Measurements from ENCODE around the gene TTC39B. TPM values are rescaled to one million over a fixed set of nuclear protein-coding genes. Genes with fewer than 3 reads are reported as not detected.

The TTC39B gene
- total RNA-seq, 1 experiment from 2014 or later: 2.4 TPM

DNA sequence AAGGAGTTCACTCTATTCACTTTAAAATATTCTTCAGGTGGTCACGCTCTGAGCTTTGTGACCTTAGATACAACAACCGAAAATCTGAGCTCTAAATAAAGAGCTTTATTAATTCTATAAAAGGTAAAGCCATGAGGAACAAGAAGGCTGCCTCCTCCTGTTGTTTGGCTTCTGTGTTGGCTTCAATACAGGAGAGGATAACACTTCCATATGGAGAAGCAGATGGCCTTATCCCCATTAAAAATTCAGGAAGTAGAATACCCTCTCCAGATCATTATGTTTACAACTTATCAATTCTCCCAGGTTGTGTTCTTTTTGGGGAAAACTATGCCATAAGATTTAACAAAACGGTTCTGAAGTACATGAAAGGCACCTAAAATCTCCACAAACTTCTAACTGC, 128.4 kb downstream of the TTC39B start:
- DNase-seq (ENCODE audit: low read depth): no peak

DNA sequence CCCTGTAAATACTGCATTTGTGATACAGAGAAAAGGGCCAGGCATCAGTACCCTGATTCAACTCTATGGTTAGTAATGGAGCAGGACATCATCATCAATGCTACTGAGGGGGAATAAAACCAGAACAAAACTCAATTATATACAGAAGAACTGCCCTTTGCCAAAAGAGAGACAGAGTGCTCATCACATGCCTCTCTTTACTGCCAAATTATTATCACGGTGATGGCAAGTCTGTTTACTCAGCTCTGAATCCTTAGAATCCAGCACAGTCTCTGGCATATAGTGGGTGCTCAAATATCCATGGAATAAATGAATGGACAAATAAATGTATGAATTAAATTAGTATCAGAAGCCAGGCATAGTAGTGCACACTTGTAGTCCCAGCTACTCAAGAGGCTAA, 130.2 kb downstream of the TTC39B start:
- no peak for DNase-seq (ENCODE audit: low read depth)

DNA sequence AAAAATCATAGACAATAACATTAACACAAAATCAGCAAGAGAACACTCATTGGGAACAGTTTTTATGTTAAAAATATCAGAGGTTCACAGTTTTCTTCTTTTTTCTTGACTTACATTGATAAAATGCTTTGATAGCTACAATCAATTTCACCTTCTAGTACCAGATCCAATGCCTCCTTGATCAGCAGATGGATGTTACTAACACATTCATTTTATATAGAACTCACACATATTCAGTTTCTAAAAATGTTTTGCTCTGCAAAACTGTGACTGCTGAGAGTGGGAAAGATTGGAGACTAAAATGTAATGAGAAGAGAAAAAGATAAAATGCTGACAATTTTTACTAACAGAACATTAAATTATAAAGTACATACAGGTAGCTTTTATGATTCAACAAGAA, 143.1 kb downstream of the TTC39B start:
- DNase-seq (ENCODE audit: low read depth): no peak

DNA sequence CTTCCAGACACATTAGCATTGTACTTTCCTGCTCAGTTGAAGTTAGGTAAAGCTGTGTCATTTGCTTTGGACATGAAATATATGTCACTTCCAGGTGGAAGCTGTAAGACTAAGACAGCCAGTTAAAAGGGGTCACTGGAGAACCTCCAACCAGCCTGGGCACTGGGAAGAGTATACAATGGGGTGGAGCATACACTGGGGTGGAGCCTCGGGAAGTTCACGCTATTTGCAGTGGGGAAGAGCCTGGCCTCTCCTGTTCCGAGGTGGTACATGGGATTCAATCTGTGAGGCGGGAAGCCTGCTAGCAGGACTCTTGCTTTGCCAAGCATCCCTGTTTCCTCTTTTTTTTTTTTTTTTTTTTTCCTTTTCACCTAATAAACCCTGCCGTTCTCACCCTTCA, 145.3 kb downstream of the TTC39B start:
- no peak for DNase-seq (ENCODE audit: low read depth)

DNA sequence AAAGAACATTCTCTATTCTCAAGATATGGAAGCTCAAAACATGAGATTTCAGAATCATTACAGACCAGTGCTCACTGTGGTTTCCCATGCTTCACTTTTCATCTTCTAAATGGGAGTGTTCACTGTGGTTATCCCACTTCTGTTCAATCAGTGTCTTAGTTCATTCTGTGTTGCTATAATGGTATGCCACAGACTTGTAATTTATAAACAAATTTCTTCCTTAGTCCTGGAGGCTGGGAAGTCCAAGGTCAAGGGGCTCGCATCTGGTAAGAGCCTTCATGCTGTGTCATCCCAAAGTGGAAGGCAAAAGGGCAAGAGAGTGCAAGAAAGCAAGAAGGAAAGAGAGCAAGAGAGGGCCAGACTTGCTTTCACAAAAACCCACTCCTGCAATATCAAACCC, 146.3 kb downstream of the TTC39B start:
- DNase-seq (ENCODE audit: low read depth): no peak

DNA sequence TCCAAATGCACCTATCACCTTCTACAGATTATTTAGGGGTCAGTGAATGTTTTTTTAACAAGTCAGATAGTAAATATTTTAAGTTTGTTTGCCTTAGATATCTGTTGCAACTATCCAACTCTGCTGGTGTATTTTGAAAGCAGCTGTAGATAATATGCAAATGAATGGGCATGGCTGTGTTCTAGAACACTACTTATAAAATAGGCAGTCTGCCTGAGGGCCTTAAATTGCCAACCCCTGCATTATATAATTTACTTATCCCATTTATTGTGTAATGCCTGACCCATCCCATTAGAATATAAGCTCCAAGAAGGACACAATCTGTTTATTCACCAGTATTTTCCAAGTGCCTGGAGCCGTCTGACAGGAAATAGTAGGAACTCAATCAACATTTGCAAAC, 149.0 kb downstream of the TTC39B start:
- no peak for DNase-seq (ENCODE audit: low read depth)

DNA sequence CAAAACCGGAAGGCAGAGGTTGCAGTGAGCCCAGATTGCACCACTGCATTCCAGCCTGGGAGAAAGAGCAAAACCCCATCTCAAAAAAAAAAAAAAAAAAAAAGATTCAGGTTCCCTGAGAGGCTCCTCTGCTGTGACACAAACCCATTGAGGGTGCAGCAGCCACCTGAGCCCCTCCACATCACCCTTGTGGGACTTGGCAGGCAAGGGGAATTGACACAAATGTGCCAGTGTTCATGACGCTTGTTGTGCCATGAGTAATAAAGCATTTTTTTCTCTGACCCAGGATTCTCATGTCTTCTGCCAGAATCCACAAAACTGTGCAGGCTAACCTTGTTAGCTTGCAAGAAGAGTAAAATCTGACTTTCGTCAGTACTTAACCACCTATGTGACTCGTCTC, 149.6 kb downstream of the TTC39B start:
- DNase-seq (ENCODE audit: low read depth): no peak

DNA sequence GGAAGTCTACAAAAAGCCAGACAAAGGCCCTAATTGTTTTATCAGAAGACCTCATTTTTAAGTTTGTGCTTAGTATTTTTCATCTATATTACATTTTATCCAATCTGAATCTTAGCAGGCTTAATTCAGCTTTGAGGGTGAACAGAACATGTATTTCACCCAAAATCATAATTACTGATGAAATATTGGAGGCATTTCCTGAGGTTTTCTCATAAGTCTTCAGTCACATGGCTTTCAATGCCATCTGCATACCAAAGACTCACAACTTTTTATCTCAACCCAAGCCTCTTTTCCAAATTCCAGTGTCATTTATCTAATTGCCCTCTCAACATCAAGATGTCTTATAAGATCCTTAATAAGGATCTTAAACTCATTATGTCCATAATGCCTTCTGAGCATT, 150.8 kb downstream of the TTC39B start:
- no peak for DNase-seq (ENCODE audit: low read depth)

DNA sequence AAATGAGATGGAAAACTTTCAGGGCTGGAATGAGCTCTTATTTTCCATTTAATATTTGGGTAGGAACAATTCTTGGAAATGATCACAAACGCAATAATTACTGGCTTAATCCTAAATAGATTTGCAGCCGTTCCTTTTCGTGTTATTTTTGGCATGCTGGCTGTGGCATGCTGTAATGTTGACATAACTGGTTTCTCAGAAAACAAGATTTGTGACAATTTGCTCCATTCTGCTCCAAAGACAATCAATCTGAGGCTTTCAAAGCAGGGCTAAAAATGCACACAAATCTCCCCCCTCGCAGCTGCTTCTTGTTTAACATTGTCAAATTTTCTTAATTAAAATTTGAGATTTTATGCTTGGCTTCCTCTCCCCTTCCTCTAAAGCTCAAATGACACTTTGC, 151.2 kb downstream of the TTC39B start:
- no peak for DNase-seq (ENCODE audit: low read depth)

DNA sequence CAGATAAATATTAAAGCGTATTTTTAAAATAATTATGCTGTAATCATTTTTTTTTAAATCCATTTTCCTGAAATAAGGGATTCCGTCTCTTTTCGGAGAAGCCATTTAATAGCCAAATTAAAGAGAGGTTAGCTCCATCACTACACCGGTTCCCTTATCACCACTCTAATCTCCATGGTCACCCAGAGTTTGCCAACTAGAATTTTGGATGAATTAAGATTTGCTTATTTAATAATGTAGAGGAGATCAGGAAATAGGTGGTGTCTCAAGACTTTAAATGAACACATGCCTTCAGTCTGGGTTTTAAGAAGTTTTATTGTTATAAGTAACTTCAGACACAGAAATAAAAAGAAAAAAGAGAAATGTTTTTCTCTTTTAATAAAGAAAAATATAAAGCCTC, 151.7 kb downstream of the TTC39B start:
- DNase-seq (ENCODE audit: low read depth): no peak

DNA sequence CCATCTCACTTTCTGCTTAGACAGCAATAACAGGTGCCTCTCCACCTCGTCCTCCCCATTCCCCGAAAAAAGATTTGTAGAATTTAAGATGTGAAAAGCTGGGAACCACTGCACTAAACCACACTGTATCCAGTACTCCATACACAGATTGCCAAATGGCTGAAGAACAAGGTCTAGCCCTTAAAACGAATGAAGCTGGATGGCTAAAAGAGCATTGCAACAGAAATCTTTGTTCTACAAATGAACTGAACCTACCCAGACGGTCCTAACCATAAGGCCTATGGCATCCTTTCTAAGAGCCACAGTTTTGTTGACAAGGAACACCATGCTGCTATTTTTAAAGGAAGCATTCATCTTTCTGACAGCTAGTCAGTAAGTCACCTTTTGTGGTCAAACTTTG, 152.3 kb downstream of the TTC39B start:
- no peak for DNase-seq (ENCODE audit: low read depth)

DNA sequence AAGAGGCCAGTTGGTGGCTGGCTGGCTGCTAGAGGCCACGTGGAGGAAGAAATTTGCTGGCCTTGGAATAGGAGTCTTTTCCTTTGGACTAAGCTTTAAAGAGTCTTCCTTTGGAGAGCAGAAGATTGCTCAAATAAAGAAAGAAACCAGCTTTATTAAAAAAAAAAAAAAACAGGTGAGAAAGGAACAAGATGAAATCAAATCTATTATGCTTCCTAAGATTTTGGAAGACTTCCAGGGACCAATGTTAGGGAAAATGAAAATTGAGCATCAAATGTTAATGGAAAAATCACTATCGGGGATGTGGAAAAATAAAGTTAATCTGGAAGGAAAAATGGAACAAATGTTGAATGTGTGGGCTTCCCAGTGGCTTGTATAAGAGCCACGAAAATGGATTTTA, 153.1 kb downstream of the TTC39B start:
- DNase-seq (ENCODE audit: low read depth): no peak

DNA sequence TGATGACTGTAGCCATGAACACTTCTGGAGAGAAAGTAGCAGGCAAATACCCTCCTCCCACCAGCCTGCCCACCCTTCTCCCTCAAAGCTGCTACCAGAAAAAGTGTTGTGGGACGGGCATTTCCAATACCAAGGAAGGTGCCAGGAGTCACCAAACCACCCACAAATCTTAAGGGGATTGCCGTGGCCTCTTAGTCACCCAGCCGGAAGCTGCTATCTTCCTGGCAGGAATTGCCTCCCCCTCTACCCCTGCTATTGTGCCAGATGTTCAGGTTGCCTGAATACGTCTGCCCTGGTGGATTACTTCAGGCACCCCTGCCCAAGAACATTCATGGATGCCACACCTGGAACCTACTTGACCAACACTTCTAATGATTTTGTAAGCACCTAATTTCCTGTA, 156.1 kb downstream of the TTC39B start:
- peak; percentile 33 for DNase-seq (ENCODE audit: low read depth)

DNA sequence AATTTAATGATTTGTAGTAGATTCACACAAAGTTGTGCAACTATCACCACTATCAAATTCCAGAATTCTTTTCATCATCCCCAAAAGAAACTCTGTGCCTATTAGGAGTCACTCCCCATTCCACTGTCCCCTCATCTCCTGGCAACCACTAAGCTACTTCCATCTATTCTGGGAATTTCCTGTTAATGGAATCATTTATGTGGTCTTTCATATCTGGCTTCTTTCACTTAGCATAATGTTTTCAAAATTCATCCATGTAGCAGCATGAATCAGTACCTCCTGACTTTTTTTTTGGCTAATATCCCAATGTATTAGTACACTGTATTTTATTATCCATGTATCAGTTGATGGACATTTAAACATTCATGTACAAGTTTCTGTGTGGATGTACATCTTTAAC, 157.6 kb downstream of the TTC39B start:
- DNase-seq (ENCODE audit: low read depth): no peak

DNA sequence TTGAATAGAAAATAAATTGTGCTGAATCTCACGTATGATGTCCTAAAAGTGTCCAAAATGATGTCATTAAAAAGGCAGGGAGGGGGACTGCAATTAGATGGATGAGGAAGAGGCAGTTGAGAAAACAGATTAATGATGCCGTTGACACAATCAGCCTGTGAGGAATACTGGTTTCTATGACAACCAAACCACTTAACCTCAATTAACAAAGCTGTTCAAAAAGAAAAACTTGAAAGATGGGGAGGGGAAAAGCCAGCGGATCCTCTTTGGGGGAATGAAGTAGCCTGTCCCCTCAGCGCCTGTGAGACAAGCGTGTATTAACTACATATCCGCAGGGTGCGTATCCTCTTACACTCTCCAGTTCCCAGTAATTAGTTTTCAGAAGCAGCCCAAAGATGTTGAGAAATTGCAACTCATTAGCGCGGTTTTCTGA, 160.7 kb downstream of the TTC39B start:
- DNase-seq (ENCODE audit: low read depth): no peak

DNA sequence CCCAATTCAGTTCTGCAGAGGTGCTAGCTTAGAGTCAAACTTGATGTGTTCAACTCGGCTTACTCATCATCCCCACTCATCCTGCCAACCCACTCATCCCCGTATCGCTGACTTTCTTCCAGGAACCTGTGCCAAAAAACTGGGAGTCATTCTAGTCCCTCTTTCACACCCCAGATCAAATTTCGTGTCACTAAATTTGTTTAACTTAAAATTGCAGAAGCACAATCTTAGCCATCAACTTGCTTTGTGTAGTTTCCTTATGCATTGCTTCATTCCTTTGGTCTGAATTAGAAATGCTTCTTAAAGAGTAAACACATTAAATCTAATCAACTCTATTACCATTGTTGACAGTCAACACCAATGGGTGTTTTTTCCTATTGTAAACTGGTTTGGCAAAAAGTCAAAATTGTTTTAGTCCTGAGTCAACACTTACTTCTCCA, 162.4 kb downstream of the TTC39B start:
- DNase-seq (ENCODE audit: low read depth): peak; percentile 44

DNA sequence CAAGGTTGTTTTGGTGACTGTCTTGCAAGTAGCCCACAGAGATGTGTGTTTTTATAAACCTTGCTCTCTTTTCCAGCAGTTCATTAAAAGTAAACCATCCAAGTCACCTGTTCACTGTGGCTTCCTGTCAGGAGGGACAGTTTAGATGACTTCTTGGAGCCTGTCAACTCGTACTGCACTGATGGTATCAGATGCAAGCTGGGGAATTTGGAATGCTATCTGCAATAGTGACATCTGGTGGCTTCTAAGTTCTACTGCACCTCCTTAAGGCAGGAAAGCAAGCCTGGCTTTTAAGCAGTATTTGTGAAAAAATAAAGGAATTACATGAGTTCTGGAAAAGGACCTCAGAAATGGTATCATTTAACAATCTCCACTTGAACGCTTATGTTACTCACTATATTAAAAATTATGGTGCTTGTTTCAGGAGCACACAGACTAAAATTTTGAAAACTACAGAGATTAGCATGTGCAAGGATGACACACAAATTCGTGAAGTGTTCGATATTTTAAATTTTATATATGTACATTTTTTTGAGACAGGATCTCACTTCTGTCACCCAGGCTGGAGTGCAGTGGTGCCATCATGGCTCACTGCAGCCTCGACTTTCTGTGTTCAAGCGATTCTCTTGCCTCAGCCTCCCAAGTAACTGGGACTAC, 164.0 kb downstream of the TTC39B start:
- peak; percentile 13 for DNase-seq (ENCODE audit: low read depth)

DNA sequence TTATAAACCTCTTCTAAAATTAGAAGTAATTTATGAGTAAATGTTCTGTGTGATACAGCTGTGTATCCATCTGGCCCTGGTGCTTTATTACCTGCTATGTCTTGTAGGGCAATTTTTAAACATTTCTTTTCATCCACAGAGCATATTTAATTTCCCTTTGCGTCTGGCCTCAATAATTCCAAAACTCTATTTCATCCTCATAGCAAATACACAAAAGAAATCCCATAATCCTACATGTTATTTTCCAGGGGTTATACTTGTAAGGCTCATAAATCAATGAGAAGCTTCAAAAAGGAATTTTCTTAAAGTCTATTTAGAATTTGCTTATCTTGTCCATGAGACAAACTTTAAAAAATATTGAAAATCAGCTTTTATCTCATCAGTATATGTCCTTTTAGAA, 167.0 kb downstream of the TTC39B start:
- DNase-seq (ENCODE audit: low read depth): no peak

DNA sequence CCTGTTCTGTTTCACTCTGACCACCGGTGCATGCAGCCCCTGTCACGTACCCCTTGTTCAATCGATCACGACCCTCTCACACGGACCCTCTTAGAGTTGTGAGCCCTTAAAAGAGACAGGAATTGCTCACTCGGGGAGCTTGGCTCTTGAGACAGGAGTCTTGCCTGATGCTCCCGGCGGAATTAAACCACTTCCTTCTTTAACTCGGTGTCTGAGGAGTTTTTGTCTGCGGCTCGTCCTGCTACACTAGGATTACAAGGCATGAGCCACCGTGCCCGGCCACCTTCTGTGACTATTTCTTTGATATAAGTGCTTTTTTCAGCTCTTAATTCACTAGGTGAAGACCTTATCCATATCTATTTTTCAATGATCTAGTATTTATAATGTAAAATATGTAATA, 167.5 kb downstream of the TTC39B start:
- DNase-seq (ENCODE audit: low read depth): no peak

DNA sequence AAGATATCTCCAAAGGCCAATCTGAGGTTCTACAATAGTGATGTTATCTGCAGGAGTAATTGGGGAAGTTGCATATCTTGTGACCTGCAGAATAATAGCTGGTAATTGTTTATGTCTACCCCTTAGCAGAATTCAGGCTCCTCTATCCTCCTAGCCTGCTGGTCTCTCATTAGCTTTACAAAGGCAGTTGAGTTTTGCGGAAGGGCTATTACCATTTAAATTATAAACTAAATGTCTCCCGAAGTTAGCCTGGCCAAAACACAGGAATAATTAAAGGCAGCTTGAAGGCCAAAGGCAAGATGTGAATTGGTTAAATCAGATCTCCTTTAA, 168.7 kb downstream of the TTC39B start:
- no peak for DNase-seq (ENCODE audit: low read depth)

DNA sequence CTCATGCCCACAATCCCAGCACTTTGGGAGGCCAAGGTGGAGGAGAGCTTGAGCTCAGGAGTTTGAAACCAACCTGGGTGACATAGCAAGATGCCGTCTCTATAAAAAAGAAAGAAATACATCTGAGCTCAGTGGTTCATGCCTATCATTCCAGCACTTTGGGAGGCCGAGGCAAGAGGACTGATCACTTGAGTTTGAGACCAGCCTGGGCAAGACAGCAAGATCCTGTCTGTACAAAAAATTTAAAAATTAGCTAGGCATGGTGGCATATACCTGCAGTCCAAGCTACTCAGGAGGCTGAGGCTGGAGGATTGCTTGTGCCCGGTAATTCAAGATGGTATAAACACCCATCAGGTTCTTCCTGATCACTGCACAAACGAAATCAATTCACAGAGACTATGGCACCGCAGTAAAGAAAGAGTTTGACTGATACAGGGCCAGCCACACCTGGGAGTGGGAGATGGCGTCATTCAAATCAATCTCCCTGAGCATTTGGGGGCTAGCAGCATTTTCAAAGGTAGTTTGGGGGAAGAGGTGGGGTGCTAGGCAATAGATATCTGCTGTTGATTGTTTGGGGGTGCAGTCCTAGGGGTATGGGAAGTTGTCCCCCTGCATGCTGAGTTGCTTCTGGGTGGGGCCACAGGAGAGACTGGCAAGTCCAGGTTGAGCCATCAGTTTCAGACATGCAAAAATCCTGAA, 169.2 kb downstream of the TTC39B start:
- DNase-seq (ENCODE audit: low read depth): no peak

DNA sequence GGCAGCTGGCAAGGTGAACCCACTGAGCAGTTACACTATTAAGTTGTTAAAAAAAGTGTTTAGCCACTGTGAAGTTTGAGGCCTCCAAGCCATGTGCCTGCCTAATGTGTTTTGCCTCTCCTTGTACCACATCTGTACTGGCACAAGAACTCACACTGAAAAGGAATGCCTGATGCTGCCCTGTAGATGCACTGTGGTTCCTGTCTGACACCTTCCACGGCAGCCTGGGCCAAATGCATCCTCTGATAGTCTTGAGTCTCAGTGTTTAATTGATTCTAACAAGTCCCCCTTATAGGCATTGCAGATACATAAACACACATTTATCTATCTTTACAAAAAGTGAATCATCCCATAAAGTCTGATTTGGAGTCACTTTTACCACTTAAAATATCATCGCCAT, 169.9 kb downstream of the TTC39B start:
- no peak for DNase-seq (ENCODE audit: low read depth)

DNA sequence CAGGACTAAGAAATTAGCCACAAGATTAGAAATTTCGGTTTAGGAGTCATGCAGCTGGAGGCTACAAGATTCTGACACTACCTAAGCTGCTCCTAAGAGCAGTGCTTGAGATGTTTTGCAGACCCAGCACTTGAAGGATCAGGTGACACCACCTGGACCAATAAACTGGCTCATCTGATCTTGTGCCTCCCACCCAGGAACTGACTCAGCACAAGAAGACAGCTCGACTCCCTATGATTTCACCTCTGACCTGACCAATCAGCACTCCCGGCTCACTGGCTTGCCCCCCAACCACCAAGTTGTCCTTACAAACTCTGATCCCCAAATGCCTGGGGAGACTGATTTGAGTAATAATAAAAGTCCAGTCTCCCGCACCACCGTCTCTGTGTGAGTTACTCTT, 170.4 kb downstream of the TTC39B start:
- DNase-seq (ENCODE audit: low read depth): peak; percentile 14

Data from Daoy (cell line).